Measurements from ENCODE around the gene PYGM.

PYGM gene

DNA sequence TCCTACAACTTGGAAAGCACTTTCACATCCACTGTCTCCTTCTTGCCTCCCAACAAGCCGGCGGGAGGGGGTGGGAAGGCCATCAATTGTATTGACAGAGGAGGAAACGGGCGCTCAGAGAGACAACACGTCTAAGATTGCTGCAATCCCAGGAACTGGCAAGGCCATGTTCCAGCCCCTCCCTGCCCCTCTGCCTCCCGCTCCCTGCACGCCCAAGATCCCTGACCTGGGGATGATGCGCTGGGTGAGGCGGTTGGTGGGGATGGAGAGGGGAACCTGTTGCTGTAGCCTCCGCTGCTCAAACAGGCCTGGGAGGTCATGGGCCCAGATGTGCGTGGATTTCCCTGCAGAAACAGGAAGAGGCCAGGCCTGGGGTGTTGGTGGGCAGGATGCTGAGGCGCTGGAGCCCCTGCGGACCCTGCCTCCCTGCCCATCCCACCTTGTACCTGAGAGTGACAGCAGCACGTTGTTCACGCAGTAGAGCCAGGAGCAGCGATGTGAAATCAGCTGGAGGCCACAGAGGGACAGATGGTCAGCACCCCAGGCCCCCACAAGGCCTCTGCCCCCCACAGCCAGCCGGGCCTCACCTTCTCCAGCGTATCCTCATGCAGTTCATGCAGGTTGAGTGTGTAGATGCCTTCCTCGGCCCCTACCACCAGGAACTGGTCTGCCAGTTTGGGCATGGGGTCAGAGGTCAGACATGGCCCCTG is 36.4 kb upstream of the PYGM start:
- no peaks in the 10 kb centered on the region for H3K9me3 Mint-ChIP-seq
- ATAC-seq = no peak
- DNase-seq (ENCODE audit: low spot score in 2 of 2) = no peak
- H3K4me3 Mint-ChIP-seq = no peak overlapping the region
- H3K27ac Mint-ChIP-seq = peak overlapping the region; percentile 23
- H3K36me3 Mint-ChIP-seq = peaks cover 50% of the 10 kb centered on the region
- peaks cover 31% of the 10 kb centered on the region for H3K4me1 Mint-ChIP-seq

DNA sequence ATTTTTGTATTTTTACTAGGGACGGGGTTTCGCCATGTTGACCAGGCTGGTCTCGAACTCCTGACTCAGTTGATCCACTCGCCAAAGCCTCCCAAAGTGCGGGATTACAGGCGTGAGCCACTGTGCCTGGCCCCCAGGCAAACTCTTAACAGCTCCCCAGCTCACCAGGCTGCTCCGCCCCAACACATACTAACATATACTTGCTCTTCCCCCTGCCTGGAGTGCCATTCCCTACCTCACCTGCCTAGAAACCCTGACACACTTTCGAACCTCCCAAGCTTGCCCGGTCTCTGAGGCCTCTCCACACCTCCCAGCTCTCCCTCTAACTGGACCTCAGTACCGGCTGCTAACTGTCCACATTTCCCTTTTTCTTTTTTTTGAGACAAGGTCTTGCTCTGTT is 34.8 kb upstream of the PYGM start:
- no peak for ATAC-seq
- H3K4me1 Mint-ChIP-seq = peaks cover 31% of the 10 kb centered on the region
- H3K27ac Mint-ChIP-seq = peak overlapping the region; percentile 78
- no peak for DNase-seq (ENCODE audit: low spot score in 2 of 2)
- H3K36me3 Mint-ChIP-seq = peaks cover 52% of the 10 kb centered on the region
- no peaks in the 10 kb centered on the region for H3K9me3 Mint-ChIP-seq
- H3K4me3 Mint-ChIP-seq = no peak overlapping the region

DNA sequence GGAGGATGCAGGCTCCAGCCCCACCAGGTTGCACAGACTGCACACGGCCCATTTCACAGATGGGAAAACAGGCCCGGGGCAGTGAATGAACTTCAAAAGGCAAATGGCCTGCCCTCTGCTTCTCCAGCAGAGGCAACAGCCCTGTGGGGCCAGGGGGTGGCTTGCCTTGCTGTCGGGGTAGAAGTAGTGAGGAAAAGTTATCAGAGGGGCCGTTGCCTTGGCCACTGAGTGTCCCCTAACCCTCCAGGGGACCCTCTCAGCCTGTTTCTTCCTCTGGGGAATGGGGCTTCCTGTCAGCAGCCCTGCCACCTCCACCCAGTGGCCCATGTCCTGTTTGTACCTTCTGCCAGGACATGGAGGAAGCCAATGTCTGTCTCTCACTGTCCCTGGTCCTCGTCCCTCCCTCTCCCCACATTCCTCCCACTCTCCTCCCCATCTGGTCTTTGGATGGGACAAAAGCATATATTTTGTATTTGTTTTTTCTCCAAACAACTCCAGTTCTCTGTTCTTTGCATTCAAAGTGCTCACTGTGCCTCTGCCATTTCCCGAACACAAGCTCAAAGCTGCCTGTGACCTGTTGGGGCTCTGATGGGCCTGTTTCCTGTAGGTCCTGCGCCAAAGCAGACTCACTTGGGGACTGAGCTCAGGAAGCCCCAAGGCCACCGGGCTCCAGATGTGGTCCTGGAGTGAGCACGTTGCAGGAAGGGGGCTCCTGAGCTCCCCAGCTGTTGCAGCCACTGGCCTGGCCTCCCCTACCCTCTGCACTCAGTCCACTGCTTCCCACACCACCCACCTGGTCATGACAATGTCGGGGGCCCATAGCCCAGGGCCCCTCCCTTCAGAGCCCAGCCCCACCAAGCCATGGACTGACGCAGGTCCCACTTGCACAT is 33.7 kb upstream of the PYGM start:
- ATAC-seq = no peak
- Mint-ChIP-seq H3K36me3 (peaks cover 61% of the 10 kb centered on the region), H3K4me1 (peaks cover 26% of the 10 kb centered on the region), H3K4me3 (no peak overlapping the region), H3K9me3 (no peaks in the 10 kb centered on the region), H3K27ac (peak overlapping the region; percentile 78)
- no peak for DNase-seq (ENCODE audit: low spot score in 2 of 2)

DNA sequence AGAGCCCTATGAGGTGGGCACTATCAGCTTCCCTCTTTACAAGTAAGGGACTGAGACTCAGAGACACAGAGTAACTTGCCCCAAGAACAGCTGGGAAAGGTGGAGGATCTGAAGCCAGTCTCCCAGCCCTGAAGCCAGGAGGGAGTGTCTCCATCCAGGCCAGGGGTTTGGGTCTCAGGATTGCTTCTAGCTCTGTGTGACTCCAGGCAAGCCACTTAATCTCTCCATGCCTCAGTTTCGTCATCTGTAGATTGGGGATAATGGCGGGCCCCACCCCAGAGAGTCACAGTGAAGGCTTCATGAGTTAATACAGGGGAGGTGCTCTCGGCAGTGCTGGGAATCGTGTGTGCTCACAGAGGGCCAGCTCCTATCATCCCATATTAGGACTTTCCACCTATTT is 32.7 kb upstream of the PYGM start:
- H3K27ac Mint-ChIP-seq = peak overlapping the region; percentile 17
- no peak overlapping the region for H3K4me3 Mint-ChIP-seq
- ATAC-seq (no peak), DNase-seq (ENCODE audit: low spot score in 2 of 2) (no peak)
- peaks cover 53% of the 10 kb centered on the region for H3K36me3 Mint-ChIP-seq
- no peaks in the 10 kb centered on the region for H3K9me3 Mint-ChIP-seq
- H3K4me1 Mint-ChIP-seq = peaks cover 25% of the 10 kb centered on the region

DNA sequence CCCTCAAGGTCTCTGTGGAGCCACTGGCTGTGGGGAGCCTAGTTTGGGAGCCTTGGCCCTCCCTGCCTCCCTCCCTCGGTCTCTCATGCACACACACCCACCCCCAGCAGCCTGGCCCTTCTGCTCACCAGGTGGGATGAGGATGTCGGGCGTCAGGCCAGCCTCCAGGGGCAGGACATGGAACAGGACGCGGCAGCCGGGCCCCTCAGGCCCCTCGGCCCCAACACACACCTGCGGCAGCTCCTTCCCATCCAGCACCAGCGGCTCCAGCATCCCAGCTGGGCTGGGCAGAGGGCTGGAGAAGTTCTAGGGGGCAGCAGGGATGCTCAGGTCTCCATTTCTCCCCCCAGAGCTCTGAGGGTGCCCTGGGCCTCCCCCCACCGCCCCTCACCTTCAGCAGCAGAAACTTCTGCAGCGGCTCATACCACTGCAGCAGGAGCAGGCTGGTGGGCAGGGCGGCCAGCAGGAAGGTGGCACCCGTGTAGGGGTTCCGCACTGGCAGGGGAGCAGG is 32.1 kb upstream of the PYGM start:
- ATAC-seq = no peak
- H3K4me3 Mint-ChIP-seq = no peak overlapping the region
- H3K4me1 Mint-ChIP-seq = peaks cover 25% of the 10 kb centered on the region
- no peak overlapping the region for H3K27ac Mint-ChIP-seq
- peaks cover 46% of the 10 kb centered on the region for H3K36me3 Mint-ChIP-seq
- no peaks in the 10 kb centered on the region for H3K9me3 Mint-ChIP-seq
- no peak for DNase-seq (ENCODE audit: low spot score in 2 of 2)

DNA sequence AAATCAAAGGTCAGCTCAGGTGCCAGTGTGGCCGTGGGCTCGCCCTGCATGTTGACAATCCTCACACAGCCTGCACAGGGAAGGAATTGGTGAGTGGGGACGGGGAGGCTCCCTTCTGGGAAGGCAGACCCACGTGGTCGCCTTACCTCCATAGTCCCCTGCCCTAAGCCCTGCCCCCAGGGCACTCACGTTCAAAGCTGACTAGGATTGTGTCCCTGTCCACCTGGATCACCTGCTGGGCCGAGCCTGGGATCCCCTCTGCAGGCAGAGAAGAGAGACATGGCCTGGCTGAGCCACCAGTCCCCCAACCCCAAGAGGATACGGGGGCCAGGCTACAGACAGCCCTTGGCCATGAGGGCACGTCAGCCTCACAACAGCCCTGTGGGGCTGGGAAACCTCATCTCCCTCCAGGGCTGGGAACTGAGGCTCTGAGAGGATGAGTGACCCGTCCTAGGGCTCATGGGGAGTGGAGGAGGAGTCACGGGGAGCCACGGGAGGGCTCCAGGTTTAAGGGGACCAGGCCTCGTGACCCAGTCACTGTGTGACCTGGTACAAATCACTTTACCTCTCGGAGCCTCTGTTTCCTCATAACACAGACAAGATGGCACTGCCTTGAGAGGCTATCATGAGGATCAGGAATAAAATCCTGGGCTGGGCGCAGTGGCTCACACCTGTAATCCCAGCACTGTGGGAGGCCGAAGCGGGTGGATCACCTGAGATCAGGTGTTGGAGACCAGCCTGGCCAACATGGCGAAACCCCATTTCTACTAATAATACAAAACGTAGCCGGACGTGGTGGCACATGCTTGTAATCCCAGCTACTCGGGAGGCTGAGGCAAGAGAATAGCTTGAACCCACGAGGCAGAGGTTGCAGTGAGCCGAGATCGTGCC is 30.7 kb upstream of the PYGM start:
- Mint-ChIP-seq H3K9me3 (no peaks in the 10 kb centered on the region), H3K27ac (peak overlapping the region; percentile 60), H3K4me3 (no peak overlapping the region), H3K36me3 (peaks cover 33% of the 10 kb centered on the region), H3K4me1 (peaks cover 17% of the 10 kb centered on the region)
- ATAC-seq = no peak
- no peak for DNase-seq (ENCODE audit: low spot score in 2 of 2)

DNA sequence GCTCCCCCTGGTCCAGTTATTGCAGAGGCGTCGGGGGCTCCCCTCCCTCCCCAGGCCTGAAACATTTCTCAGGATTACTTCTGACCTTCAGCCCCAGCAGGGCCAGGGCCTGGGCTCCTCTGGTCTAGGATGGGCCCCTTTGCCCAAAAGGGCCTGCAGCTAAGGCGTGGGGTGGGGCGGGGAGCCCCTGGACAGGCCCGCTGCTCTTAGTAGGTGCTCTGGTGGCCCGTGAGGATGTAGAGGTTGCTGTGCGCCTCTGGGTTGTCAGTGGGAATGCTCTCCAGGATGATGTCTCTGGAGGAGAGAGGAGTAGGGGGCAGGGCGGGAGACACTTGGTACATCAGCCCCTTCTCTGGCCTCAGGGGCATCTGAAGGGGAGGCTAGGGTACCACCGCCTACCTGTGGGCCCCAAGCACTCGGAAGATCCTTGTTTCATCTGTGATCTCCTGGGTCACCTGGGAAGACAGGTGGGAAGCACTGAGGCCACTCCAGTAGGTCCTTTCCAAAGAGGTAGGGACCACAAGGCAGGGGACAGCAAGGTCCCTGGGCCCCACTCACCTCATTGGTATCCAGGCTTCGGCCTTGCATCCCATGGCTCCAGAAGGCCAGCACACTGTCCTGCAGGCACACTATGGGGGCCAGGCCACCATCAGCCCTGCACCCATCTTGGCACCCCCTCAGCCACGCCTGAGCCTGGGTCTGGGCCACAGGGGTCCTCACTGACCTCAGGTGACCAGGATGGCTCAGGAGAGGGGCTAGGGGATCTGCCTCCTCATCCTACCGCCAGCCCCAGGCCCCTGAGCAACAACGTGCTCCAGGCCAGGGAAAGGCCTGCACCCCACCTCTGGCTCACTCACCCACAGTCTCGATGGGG is 29.8 kb upstream of the PYGM start:
- Mint-ChIP-seq H3K27ac (no peak overlapping the region), H3K4me1 (peaks cover 12% of the 10 kb centered on the region), H3K4me3 (no peak overlapping the region), H3K36me3 (peaks cover 27% of the 10 kb centered on the region), H3K9me3 (no peaks in the 10 kb centered on the region)
- no peak for DNase-seq (ENCODE audit: low spot score in 2 of 2)
- ATAC-seq = no peak

DNA sequence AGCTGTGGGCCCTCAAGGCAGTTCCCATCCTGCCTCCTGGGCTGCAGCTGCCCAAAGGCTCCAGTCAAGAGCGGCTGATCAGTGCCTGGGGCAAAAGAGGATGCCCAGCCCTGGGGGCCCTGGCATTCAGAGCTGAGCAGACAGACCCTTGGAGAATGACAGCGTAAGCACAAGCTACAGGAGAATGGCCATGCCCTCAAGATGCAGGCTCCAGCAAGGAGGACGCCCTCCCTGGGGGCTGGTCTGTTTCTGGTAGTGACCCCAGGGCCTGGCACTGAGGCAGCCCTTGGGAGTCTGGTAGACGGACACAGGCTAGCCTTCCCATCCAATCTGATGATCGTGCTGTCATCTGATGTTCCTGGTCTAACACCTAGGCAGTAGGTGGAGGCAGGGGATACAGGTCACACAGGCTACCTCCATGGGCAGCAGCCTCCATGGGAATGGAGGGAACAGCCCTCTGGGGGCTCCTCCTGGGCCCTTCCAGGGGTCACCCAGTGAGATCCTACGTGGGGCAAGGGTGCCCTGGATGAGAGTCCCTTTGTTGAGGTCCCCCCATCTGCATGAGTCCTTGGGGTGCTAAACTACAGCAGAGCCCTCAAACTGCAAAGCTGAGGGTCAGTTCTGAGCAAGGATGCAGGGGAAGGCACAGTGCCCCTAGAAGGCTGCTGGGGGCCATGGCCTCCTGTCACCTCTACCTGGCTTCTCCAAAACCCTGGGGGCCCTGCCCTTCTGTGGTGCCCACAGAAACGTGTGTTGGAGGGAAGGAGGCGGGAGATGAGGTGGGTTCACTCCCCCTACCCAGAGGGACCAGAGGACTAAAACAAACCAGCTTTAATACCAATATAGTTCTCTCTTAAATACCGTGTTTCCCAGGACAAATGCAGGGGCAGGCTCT is 28.8 kb upstream of the PYGM start:
- H3K27ac Mint-ChIP-seq = no peak overlapping the region
- no peaks in the 10 kb centered on the region for H3K9me3 Mint-ChIP-seq
- no peak overlapping the region for H3K4me3 Mint-ChIP-seq
- H3K4me1 Mint-ChIP-seq = peaks cover 2% of the 10 kb centered on the region
- ATAC-seq = no peak
- no peak for DNase-seq (ENCODE audit: low spot score in 2 of 2)
- H3K36me3 Mint-ChIP-seq = peaks cover 17% of the 10 kb centered on the region

DNA sequence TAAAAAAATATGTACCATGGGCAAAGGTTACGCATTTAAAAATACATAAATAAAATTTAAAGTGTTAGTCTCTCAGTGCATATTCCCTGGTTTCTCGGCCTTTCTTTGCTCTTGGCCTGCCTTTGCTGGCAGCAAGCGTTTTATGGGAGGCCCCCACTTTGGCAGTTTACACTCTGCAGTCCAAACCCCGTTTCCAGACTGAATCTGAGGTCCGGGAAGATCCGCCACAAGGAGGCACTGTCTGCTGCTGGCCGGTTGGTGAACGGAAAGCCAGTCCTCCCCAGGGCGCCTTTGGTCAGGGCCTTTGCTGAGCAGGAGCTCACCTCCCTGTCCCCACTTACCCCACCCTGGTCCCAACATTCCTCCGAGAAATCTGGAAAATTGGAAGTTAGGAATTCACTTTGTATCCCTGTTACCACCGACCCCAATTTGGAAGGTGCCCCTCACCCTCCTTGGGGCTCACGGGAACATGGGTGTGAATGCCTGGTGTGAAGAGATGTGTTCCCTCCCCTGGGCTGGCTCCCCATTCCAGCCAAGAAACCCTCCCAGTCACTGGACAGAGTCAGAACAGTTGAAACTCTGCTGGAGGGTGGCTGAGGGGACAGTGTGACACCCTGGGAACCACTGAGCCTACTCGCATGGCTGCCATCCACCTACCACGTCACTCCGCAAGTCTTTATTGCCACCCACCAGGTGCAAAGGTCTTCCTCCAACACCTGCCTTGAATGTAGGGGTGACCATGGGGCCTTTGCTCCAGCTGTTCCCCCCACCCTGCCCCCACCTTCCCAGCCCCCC is 27.9 kb upstream of the PYGM start:
- H3K4me1 Mint-ChIP-seq = no peaks in the 10 kb centered on the region
- peak; percentile 70 for ATAC-seq
- no peak overlapping the region for H3K4me3 Mint-ChIP-seq
- DNase-seq (ENCODE audit: low spot score in 2 of 2) = peak in 1 of 2 donors; percentile 72
- H3K36me3 Mint-ChIP-seq = peaks cover 17% of the 10 kb centered on the region
- no peak overlapping the region for H3K27ac Mint-ChIP-seq
- no peaks in the 10 kb centered on the region for H3K9me3 Mint-ChIP-seq

DNA sequence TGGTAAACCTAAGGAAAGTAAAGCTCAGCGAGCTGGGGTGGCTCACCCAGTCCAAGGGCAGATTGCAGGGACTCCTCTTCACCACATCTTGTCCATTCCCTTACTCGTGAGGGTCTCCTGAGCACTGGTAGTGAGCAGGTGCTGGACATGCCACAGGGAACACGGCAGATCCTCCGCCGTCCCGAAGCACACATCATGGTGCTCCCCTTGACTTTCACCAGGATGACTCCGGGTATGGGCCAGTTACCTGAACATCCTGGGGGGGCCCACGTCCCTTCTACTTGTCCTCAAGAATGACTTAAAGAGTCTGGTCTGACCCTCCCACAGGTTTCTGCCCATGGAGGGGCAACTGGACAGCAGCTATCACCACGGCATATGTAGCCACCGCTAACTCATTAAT is 26.5 kb upstream of the PYGM start:
- ATAC-seq = no peak
- no peak for DNase-seq (ENCODE audit: low spot score in 2 of 2)
- no peaks in the 10 kb centered on the region for H3K9me3 Mint-ChIP-seq
- H3K4me1 Mint-ChIP-seq = no peaks in the 10 kb centered on the region
- H3K27ac Mint-ChIP-seq = no peak overlapping the region
- no peak overlapping the region for H3K4me3 Mint-ChIP-seq
- peaks cover 20% of the 10 kb centered on the region for H3K36me3 Mint-ChIP-seq

DNA sequence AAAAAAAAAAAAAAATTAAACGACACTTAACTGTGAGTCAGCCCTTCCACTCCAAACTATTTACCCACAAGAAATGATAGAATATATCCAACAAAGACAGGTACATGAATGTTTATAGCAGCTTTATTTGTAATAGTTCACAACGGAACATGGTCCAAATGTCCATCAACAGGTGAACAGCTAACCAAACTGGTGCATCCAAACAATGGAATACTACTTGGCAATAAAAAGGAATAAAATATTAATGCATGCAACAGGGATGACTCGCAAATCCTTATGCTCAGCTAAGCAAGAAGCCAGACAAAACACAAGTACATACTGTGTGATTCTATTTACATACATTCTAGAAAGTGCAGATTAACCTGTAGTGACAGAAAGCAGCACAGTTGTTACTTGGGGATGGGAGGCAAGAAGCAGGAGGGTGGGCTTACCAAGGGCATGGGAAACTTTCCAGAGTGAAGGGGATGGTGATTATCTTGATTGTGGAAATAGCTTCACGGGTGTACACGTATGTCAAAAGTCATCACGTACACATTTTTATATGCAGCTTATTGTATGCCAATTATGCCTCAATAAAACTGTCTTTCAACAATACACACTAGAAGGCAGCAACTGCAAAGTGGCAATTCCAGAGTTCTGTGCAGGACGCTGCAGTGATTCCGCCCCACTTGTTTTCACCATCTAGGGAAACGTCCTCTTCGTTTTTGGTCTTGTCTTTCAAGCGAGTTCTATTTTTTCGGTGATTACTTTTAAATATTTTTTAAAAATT is 25.2 kb upstream of the PYGM start:
- H3K36me3 Mint-ChIP-seq = peaks cover 18% of the 10 kb centered on the region
- H3K9me3 Mint-ChIP-seq = no peaks in the 10 kb centered on the region
- no peak overlapping the region for H3K4me3 Mint-ChIP-seq
- no peaks in the 10 kb centered on the region for H3K4me1 Mint-ChIP-seq
- H3K27ac Mint-ChIP-seq = no peak overlapping the region
- DNase-seq (ENCODE audit: low spot score in 2 of 2) (no peak), ATAC-seq (no peak)

DNA sequence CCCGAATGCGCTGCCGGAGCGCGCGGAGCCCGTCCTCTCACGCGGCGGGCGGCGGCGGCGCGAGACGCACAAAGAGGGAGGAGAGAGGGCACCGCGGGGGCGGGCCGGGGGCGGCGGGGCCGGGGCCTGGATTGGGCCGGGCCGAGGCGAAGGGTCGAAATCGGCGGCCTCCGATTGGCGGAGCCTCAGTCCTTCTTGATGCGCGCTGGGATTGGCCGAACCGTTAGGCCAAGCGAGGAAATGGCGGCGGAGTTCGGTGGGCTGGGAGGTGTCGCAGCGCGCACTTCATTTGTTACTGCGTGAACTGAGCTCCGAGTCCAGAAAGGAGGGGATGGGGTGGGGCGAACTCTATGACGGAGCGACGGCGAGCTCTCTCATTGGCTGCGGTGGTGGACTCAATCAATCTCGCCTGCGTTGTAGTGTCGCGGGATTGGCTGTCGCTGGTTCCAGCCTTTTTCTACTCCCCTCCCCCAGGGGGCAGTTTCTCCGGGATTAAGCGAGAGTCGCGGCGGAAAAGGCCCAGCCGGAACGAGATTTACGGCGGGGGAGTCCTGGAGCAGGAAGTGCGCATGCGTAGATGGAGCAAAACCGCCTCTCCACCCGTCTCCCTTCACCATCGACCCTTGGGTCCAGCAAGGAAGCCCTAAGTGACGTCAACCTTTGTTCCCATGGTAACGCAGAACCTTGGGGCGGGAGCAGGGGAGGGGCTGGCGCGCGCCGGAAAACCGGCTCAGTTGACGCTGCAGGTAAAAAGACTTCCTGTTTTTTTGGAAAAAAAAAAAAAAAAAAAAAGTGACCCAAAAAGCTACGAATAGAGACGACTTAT is 18.9 kb upstream of the PYGM start, which contains the start of gene SF1:
Gene SF1, minus strand, starts transcription at position 70 of the 826 bp plus-strand sequence. CDS start 150 bp downstream, outside the sequence.
- Mint-ChIP-seq H3K4me3 (peak within 1 kb of the TSS; percentile 88), H3K27ac (peak within 1 kb of the TSS; percentile 100), H3K36me3 (peaks cover 65% of the 10 kb centered on the region), H3K9me3 (no peaks in the 10 kb centered on the region), H3K4me1 (peaks cover 39% of the 10 kb centered on the region)
- DNase-seq (ENCODE audit: low spot score in 2 of 2) (peak; percentile 94 to 99), ATAC-seq (peak; percentile 93)
